ENCODE measurements around the gene CENPB.
A peak's percentile ranks its signal among the peaks of the same experiment; 100 is the strongest.

DNA sequence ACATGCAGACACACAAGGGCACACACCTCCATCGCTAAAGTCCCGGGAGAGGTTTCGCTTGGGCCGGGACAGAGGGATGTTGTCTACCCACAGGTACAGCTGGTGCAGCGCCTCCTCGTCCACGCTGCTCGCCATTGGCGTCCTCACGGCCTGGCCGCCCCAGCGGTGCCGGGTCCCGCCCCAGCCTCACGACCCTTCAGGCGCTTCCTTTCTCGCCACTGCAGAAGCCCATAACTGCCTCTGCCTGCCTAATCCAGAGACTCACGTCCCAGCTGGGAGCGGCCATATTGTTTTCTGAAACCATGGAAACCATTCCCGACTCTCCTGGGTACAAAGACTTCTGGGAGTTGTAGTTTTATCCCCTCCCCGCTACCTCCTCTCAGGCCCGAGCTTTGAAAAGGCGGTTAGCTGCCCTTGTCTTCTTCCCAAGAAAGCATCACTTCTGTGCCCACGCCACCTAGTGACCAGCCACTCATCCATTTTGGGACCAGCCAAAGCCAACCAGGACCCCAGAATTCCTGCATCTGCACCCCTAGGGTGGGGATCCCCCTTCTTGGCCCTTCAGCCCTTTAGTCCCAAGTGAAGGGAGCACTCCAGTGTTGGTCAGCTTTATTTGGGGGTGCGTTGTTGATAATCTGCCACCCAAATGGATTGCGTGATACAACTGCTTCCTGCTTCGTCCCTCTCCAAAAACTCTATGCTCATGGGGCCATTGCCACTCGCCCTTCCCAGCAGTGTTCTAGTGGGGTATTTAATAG lies 5.2 kb downstream of the CENPB start, which contains the start of gene SPEF1:
- TF ChIP-seq POLR2AphosphoS5 (IDR thresholded peaks at IDR 0.05) (no peak), CTCF (IDR thresholded peaks at IDR 0.05) (peak in 1 of 2 donors; percentile 21), POLR2A (IDR thresholded peaks at IDR 0.05) (no peak), EP300 (IDR thresholded peaks at IDR 0.05) (no peak)
